Mucosa of descending colon (tissue), 3 donors: Measurements from ENCODE around the gene NCOA6. TPM values are rescaled to one million over a fixed set of nuclear protein-coding genes. Genes with fewer than 3 reads are reported as not detected.

Experiments used
- ATAC-seq: fragments of 200-7000 bp; cut with Tn5 transposase; one replicate; pipeline ENCODE4 v1.9.1; 2020; ENCODE audit warnings: mild to moderate bottlenecking, moderate library complexity
- DNase-seq, 3 donors: peaks; one replicate each; pipeline ENCODE4 v3.0.0-alpha.2; 2020
- H3K36me3 ChIP-seq: fragments of 200-600 bp; one replicate; pipeline ENCODE4 v1.8.0; 2021; ENCODE audit warnings: low read depth, mild to moderate bottlenecking
- H3K4me1 ChIP-seq: fragments of 200-600 bp; one replicate; pipeline ENCODE4 v1.8.0; 2021; ENCODE audit warnings: low read depth, mild to moderate bottlenecking
- H3K4me3 ChIP-seq: fragments of 200-600 bp; one replicate; pipeline ENCODE4 v1.8.0; 2021; ENCODE audit warnings: mild to moderate bottlenecking
- H3K9me3 ChIP-seq: fragments of 200-600 bp; one replicate; pipeline ENCODE4 v1.8.0; 2021; ENCODE audit warnings: mild to moderate bottlenecking
- intact Hi-C, 2 donors: fragments of 100-400 bp; cut with DNase I in 1 of 2; cut with micrococcal nuclease in 1 of 2; formaldehyde crosslinking; loops; one replicate each; pipeline versions ENCODE4 v1.11.0 to v1.11.1; 2022; cut with DNase I, micrococcal nuclease
- total RNA-seq, 3 donors: library from RNA; stranded (reverse); fragmentation: NEBNext Ultra II Directional in 2 of 3; extraction: Animal tissue kit (Norgen Biotek cat#: 25700) in 2 of 3; gene quantifications; one replicate each; pipeline versions ENCODE4 v1.2.1 to v1.2.4, GENCODE V29; 2021 to 2023
- TF ChIP-seq, protein P1 (sequence below): fragments of 200-600 bp; IDR thresholded peaks from one replicate; pipeline ENCODE4 v1.8.0; 2022; ENCODE audit warnings: antibody characterized with exemption, mild to moderate bottlenecking
- donor health status: DM: no; HTN: no; CAD: no; lungs with moderate emphysema.
- donor health status: DM: no; HTN: no; CAD: no.
- donor health status: DM: no; HTN: yes; CAD: no.

NCOA6 gene
- total RNA-seq, 3 donors from 2014 or later = 37.8 to 47.5 (median 44.3) TPM

DNA sequence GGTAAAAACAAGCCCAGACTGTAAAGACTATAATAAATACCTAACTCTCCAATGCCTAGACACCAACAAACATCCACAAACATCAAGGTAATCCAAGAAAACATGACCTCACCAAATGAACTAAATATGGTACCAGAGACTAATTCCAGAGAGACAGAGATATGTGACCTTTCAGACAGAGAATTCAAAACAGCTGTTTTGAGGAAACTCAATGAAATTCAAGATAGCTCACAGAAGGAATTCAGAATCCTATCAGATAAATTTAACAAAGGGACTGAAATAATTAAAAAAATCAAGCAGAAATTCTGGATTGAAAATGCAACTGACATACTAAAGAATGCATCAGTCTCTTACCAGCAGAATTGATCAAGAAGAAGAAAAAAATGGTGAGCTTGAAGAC is 26.6 kb downstream of the NCOA6 start:
- TF ChIP-seq, protein P1, sequence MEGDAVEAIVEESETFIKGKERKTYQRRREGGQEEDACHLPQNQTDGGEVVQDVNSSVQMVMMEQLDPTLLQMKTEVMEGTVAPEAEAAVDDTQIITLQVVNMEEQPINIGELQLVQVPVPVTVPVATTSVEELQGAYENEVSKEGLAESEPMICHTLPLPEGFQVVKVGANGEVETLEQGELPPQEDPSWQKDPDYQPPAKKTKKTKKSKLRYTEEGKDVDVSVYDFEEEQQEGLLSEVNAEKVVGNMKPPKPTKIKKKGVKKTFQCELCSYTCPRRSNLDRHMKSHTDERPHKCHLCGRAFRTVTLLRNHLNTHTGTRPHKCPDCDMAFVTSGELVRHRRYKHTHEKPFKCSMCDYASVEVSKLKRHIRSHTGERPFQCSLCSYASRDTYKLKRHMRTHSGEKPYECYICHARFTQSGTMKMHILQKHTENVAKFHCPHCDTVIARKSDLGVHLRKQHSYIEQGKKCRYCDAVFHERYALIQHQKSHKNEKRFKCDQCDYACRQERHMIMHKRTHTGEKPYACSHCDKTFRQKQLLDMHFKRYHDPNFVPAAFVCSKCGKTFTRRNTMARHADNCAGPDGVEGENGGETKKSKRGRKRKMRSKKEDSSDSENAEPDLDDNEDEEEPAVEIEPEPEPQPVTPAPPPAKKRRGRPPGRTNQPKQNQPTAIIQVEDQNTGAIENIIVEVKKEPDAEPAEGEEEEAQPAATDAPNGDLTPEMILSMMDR = no peak
- intact Hi-C loops = no loop called here
- no peak overlapping the region for H3K4me3 ChIP-seq
- ATAC-seq (no peak), DNase-seq (no peak)
- no peaks in the 10 kb centered on the region for H3K4me1 ChIP-seq
- H3K36me3 ChIP-seq = no peaks in the 10 kb centered on the region
- no peaks in the 10 kb centered on the region for H3K9me3 ChIP-seq

DNA sequence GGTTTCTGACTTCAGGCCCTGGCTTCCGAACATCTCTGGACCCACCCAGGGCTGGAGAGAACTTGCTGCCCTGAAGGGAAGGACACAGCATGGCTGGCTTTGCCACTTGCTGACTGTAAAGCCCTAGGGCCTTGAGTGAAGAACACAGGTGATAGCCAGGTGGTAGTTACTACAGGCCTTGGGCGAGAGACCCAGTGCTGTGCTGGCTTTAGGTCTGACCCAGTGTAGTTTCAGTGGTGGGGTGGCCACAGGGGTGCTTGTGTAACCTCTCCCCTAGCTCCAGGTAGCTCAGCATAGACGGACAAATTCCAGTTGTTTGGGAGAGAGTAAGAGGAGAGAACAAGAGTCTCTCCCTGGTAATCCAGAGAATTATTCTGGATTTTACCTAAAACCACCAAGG is 27.1 kb downstream of the NCOA6 start:
- Histone ChIP-seq H3K4me3 (no peak overlapping the region), H3K36me3 (no peaks in the 10 kb centered on the region), H3K9me3 (no peaks in the 10 kb centered on the region), H3K4me1 (no peaks in the 10 kb centered on the region)
- ATAC-seq = no peak
- TF ChIP-seq, protein P1 = no peak
- intact Hi-C loops = no loop called here
- DNase-seq = no peak

DNA sequence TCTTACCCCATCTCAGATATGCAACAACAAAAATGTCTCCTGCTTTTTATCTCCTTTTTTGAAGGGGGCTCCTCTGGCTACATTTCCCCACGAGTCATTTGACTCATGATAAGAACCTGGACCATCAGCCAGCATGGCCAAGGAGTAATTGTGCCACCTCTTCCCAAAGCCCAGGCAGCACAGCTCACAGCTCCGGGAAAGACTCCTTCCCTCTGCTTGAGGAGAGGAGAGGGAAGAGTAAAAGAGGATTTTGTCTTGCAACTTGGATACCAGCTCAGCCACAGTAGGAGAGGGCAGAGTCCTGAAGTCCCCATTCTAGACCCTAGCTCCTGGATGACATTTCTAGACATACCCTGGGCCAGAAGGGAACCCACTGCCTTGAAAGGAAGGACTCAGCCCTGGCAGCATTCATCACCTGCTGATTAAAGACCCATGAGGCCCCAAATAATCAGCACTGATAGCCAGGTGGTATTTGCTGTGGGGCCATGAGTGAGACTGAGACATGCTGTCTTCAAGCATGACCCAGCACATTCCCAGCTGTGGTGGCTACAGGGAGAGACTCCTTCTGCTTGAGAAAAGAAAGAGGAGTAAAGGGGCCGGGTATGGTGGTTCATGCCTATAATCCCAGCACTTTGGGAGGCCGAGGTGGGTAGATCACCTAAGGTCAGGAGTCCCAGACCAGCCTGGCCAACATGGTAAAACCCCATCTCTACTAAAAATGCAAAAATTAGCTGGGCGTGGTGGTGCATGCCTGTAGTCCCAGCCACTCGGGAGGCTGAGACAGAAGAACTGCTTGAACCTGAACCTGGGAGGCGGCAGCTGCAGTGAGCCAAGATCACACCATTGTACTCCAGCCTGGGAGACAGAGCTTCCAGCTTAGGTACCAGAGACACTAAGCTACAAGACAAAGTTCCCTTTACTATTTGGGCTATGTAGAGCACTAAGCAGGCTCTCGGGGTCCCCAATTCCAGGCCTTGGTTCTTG is 28.1 kb downstream of the NCOA6 start:
- Histone ChIP-seq H3K36me3 (no peaks in the 10 kb centered on the region), H3K9me3 (no peaks in the 10 kb centered on the region), H3K4me1 (no peaks in the 10 kb centered on the region), H3K4me3 (no peak overlapping the region)
- intact Hi-C loops = no loop called here
- DNase-seq = no peak
- no peak for ATAC-seq
- TF ChIP-seq, protein P1 = no peak

DNA sequence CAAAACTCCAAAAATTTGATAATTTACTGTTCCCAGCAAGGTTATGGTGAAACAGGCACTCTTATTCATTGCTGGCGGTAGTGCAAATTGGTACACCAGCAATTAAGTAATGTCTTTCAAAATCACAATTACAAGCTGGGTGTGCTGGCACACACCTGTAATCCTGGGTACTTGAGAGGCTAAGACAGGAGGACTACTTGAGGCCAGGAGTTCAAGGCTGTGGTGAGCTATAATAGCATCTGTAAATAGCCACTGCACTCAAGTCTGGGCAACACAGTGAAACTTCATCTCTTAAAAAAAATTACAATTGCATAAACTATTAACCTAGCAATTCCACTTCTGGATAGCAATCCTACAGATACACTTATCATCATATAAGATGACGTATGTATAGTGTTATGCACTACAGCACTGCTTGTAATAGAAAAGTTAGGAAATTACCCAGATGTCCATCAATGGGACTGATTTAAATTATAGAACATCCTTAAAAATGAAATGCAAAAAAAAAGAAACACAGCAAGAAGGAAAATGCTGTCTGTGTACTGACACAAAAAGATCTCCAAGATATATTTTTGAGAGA is 31.4 kb downstream of the NCOA6 start:
- H3K9me3 ChIP-seq = no peaks in the 10 kb centered on the region
- intact Hi-C loops = no loop called here
- no peaks in the 10 kb centered on the region for H3K4me1 ChIP-seq
- DNase-seq (no peak), ATAC-seq (no peak)
- no peak overlapping the region for H3K4me3 ChIP-seq
- TF ChIP-seq, protein P1 = no peak
- H3K36me3 ChIP-seq = no peaks in the 10 kb centered on the region

DNA sequence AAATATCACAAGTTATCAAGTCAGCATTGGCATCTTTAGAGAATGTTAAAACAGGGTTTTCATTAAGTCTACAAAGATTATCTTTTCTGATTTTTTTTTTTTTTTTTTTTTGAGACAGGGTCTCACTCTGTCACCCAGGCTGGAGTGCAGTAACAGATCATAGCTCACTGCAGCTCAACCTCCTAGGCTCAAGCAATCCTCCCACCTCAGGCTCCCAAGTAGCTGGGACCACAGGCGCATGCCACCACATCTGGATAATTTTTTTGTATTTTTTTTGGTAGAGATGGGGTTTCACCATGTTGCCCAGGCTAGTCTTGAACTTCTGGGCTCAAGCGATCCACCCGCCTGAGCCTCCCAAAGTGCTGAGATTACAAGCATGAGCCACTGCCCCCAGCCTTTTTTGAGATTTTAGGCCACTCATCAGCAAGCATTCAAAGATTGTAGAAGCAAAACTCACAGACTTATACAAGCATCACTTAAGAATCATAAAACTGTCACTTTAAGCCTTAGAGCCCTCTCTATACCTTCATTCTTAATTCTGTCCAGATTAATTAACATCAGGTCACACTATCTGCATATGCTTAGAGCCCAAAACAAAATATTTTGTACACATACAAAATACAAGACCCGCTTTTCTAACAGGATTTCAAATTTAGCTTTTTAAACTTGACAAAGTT is 32.6 kb downstream of the NCOA6 start:
- no peaks in the 10 kb centered on the region for H3K9me3 ChIP-seq
- H3K36me3 ChIP-seq = no peaks in the 10 kb centered on the region
- DNase-seq = no peak
- TF ChIP-seq, protein P1 = no peak
- no peaks in the 10 kb centered on the region for H3K4me1 ChIP-seq
- intact Hi-C loops = no loop called here
- no peak overlapping the region for H3K4me3 ChIP-seq
- no peak for ATAC-seq
